ENCODE measurements around the gene FCMR. TPM values are rescaled to one million over a fixed set of nuclear protein-coding genes. Genes with fewer than 3 reads are reported as not detected.

FCMR gene
- total and polyA plus RNA-seq, 2 experiments from 2014 or later, result 1.2 to 2.3 TPM

- H3K9ac ChIP-seq, result no peak overlapping the region
- H3K4me2 ChIP-seq (ENCODE audit: unreplicated experiment), result no peak overlapping the region
- no peaks in the 10 kb centered on the region for H3K9me2 ChIP-seq (ENCODE audit: insufficient read depth)
- no peak overlapping the region for H3K27ac ChIP-seq
- in situ Hi-C loops (cut with MboI), result no loop called here
- no peak for DNase-seq
- no peak overlapping the region for H2AFZ ChIP-seq
- H3K4me1 ChIP-seq (ENCODE audit: insufficient read depth), result no peaks in the 10 kb centered on the region
- H3F3A ChIP-seq (ENCODE audit: insufficient read depth), result no peaks in the 10 kb centered on the region
- WGBS, 2 experiments (ENCODE audit: low coverage in 1 of 2, low lambda C conversion rate in 2 of 2, missing lambda C conversion rate in 2 of 2), result 76 to 87% methylated on average over 6 of the region's 6 CpGs
- no peaks in the 10 kb centered on the region for H3K79me2 ChIP-seq (ENCODE audit: insufficient read depth)
- no peaks in the 10 kb centered on the region for H4K20me1 ChIP-seq (ENCODE audit: insufficient read depth)
- no peaks in the 10 kb centered on the region for H3K36me3 ChIP-seq (ENCODE audit: low read depth)
- 0 out of 2 replicates have a peak, but pooled peaks cover 5% of the 10 kb centered on the region for H3K27me3 ChIP-seq (replicated peaks; ENCODE audit: insufficient read depth)
- no peak overlapping the region for H3K4me3 ChIP-seq
- TF ChIP-seq EZH2 (IDR thresholded peaks at IDR 0.05; ENCODE audit: insufficient read depth, poor library complexity, severe bottlenecking), result no peak
- TF ChIP-seq EZH2phosphoT487 (IDR thresholded peaks at IDR 0.05; ENCODE audit: insufficient read depth, low read depth), result no peak
- H3K9me3 ChIP-seq (ENCODE audit: low read depth), result no peaks in the 10 kb centered on the region
Measured at GRCh38 chr1:206931709-206932108, 10.0 kb upstream of the FCMR start.

GRCh38 chr1:206930210-206930798, 8.6 kb upstream of the FCMR start:
- no peaks in the 10 kb centered on the region for H3F3A ChIP-seq (ENCODE audit: insufficient read depth)
- TF ChIP-seq EZH2phosphoT487 (IDR thresholded peaks at IDR 0.05; ENCODE audit: insufficient read depth, low read depth) (no peak), EZH2 (IDR thresholded peaks at IDR 0.05; ENCODE audit: insufficient read depth, poor library complexity, severe bottlenecking) (no peak)
- no peak overlapping the region for H3K4me3 ChIP-seq
- H3K9ac ChIP-seq, result no peak overlapping the region
- no peaks in the 10 kb centered on the region for H3K4me1 ChIP-seq (ENCODE audit: insufficient read depth)
- H3K4me2 ChIP-seq (ENCODE audit: unreplicated experiment), result no peak overlapping the region
- H3K27me3 ChIP-seq (replicated peaks; ENCODE audit: insufficient read depth), result no peaks in the 10 kb centered on the region
- in situ Hi-C loops (cut with MboI), result no loop called here
- DNase-seq, result no peak
- WGBS, 2 experiments (ENCODE audit: low coverage in 1 of 2, low lambda C conversion rate in 2 of 2, missing lambda C conversion rate in 2 of 2), result 71 to 76% methylated on average over 17 of the region's 17 CpGs
- H3K27ac ChIP-seq, result no peak overlapping the region
- no peak overlapping the region for H2AFZ ChIP-seq
- H3K79me2 ChIP-seq (ENCODE audit: insufficient read depth), result no peaks in the 10 kb centered on the region
- no peaks in the 10 kb centered on the region for H4K20me1 ChIP-seq (ENCODE audit: insufficient read depth)
- H3K9me2 ChIP-seq (ENCODE audit: insufficient read depth), result no peaks in the 10 kb centered on the region
- no peaks in the 10 kb centered on the region for H3K9me3 ChIP-seq (ENCODE audit: low read depth)
- H3K36me3 ChIP-seq (ENCODE audit: low read depth), result no peaks in the 10 kb centered on the region

GRCh38 chr1:206929524-206929923, 7.8 kb upstream of the FCMR start:
- WGBS, 2 experiments (ENCODE audit: low coverage in 1 of 2, low lambda C conversion rate in 2 of 2, missing lambda C conversion rate in 2 of 2), result 81 to 84% methylated on average over 6 of the region's 6 CpGs
- no peak for DNase-seq
- Histone ChIP-seq H3K9me3 (ENCODE audit: low read depth) (no peaks in the 10 kb centered on the region), H3K9ac (no peak overlapping the region), H3K36me3 (ENCODE audit: low read depth) (no peaks in the 10 kb centered on the region), H3K27me3 (replicated peaks; ENCODE audit: insufficient read depth) (no peaks in the 10 kb centered on the region), H3K4me3 (no peak overlapping the region), H3K4me1 (ENCODE audit: insufficient read depth) (no peaks in the 10 kb centered on the region), H3K4me2 (ENCODE audit: unreplicated experiment) (no peak overlapping the region), H3K79me2 (ENCODE audit: insufficient read depth) (no peaks in the 10 kb centered on the region), H4K20me1 (ENCODE audit: insufficient read depth) (no peaks in the 10 kb centered on the region), H3K27ac (no peak overlapping the region), H3K9me2 (ENCODE audit: insufficient read depth) (no peaks in the 10 kb centered on the region), H3F3A (ENCODE audit: insufficient read depth) (no peaks in the 10 kb centered on the region), H2AFZ (no peak overlapping the region)
- in situ Hi-C loops (cut with MboI), result no loop called here
- TF ChIP-seq EZH2phosphoT487 (IDR thresholded peaks at IDR 0.05; ENCODE audit: insufficient read depth, low read depth) (no peak), EZH2 (IDR thresholded peaks at IDR 0.05; ENCODE audit: insufficient read depth, poor library complexity, severe bottlenecking) (no peak)

GRCh38 chr1:206926286-206926685, 4.5 kb upstream of the FCMR start:
- no peak overlapping the region for H3K4me2 ChIP-seq (ENCODE audit: unreplicated experiment)
- H3K27ac ChIP-seq, result no peak overlapping the region
- H3K9me3 ChIP-seq (ENCODE audit: low read depth), result no peaks in the 10 kb centered on the region
- WGBS, 2 experiments (ENCODE audit: low coverage in 1 of 2, low lambda C conversion rate in 2 of 2, missing lambda C conversion rate in 2 of 2), result 80 to 82% methylated on average over 2 of the region's 2 CpGs
- H3K36me3 ChIP-seq (ENCODE audit: low read depth), result no peaks in the 10 kb centered on the region
- no peak overlapping the region for H2AFZ ChIP-seq
- no peaks in the 10 kb centered on the region for H4K20me1 ChIP-seq (ENCODE audit: insufficient read depth)
- H3K4me1 ChIP-seq (ENCODE audit: insufficient read depth), result no peaks in the 10 kb centered on the region
- no peaks in the 10 kb centered on the region for H3K27me3 ChIP-seq (replicated peaks; ENCODE audit: insufficient read depth)
- in situ Hi-C loops (cut with MboI), result no loop called here
- no peaks in the 10 kb centered on the region for H3K79me2 ChIP-seq (ENCODE audit: insufficient read depth)
- H3F3A ChIP-seq (ENCODE audit: insufficient read depth), result no peaks in the 10 kb centered on the region
- no peaks in the 10 kb centered on the region for H3K9me2 ChIP-seq (ENCODE audit: insufficient read depth)
- no peak overlapping the region for H3K9ac ChIP-seq
- DNase-seq, result no peak
- H3K4me3 ChIP-seq, result no peak overlapping the region
- TF ChIP-seq EZH2 (IDR thresholded peaks at IDR 0.05; ENCODE audit: insufficient read depth, poor library complexity, severe bottlenecking) (no peak), EZH2phosphoT487 (IDR thresholded peaks at IDR 0.05; ENCODE audit: insufficient read depth, low read depth) (no peak)
